Motor neuron (in vitro differentiated cells): ENCODE measurements around the gene METTL23. TPM values are rescaled to one million over a fixed set of nuclear protein-coding genes. Genes with fewer than 3 reads are reported as not detected.

Experiments
- ATAC-seq, 8 experiments: fragments of 200-7000 bp; cut with Tn5 transposase; replicated peaks in 6 of 8; 2 replicates each; pipeline ENCODE4 v1.8.0; 2021; ENCODE audit warnings: mild to moderate bottlenecking in 8 of 8, moderate library complexity in 8 of 8
- H3K27ac ChIP-seq, 2 donors: fragments of 250-450 bp; sonication (Bioruptor Pico); 2 replicates each; pipeline ENCODE4 v1.9.0; 2021; ENCODE audit warnings: antibody characterized with exemption in 2 of 2, mild to moderate bottlenecking in 2 of 2, moderate library complexity in 1 of 2
- H3K4me1 ChIP-seq, 2 donors: fragments of 250-450 bp; sonication (Bioruptor Pico); replicated peaks in 1 of 2; 2 replicates each; pipeline ENCODE4 v1.6.1; 2021; ENCODE audit warnings: antibody characterized with exemption in 2 of 2, mild to moderate bottlenecking in 2 of 2, moderate library complexity in 1 of 2
- H3K4me3 ChIP-seq, 5 donors: fragments of 250-450 bp; sonication (Bioruptor Pico); 2 replicates each; pipeline ENCODE4 v1.9.0; 2021; ENCODE audit warnings: antibody characterized with exemption in 5 of 5, mild to moderate bottlenecking in 5 of 5, moderate library complexity in 4 of 5
- WGBS, 10 experiments: fragments of 450-650 bp; shearing (Covaris generic); methylation state at CpG; one replicate each; pipeline ENCODE4 v1.0.0; 2022; 5-methylcytosine and 5-hydroxymethylcytosine counted together
- in situ Hi-C, 9 experiments: fragments of 400-800 bp; cut with MboI; loops; one replicate each; pipeline ENCODE4 v1.15.0; 2021; ENCODE audit warnings: low sequenced_read_pairs in 9 of 9, low pct_unique_long_range_greater_than_20kb in 2 of 9; ENCODE audit not compliant: unreplicated experiment in 9 of 9
- total RNA-seq, 8 experiments: library from RNA; unstranded; fragments of 300-600 nt; gene quantifications; 2 replicates each; pipeline versions ENCODE4 v1.2.3 to v1.2.4, GENCODE V29; 2022

METTL23 gene, protein sequence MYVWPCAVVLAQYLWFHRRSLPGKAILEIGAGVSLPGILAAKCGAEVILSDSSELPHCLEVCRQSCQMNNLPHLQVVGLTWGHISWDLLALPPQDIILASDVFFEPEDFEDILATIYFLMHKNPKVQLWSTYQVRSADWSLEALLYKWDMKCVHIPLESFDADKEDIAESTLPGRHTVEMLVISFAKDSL
- 10 to 100 TPM; 28.6 to 47.3 (median 37.7) TPM for total RNA-seq

DNA sequence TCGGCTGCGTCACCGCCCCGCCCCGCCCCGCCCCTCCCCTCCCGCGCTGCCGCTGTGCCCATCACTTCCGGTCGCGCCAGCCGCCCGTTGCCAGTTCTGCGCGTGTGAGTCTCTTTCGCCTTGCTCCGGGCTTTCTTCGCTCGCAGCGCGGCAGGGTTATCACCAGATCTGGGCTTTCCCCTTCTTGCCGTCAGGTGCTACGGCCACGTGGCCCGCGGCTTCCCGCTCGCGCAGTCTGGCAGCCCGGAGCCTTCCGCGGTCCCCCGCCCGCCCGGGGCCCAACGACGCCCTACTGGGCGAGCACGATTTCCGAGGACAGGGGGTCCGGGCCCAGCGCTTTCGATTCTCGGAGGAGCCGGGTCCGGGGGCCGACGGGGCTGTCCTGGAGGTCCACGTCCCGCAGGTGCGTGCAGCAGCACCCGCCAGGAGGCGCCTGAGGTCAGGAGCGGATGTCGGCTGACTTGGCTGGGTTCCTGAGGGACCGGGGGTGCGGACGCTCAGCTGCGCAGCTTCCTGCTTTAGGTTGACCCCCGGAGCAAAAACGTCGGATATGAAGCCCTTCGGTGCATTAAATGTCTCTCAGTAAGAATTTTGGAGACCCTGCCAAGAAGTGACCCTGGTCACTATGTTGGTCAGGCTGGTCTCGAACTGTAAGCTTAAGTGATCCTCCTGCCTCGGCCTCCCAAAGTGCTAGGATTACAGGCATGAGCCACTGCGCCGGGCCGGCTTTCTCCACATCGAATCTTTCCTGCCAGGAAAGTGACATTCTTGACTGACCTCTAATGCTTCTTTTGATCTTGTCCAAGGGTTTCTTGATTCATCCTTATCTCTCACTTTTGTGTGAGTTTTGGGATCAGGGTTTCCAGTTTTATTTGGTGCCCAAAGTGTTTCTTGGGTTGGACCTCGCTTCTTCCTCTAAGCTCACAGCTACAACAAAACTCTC is at the start of gene METTL23:
METTL23 (plus strand) TSS at position 64 of the 943 bp plus-strand sequence. CDS start 2,872 bp downstream, outside the sequence.
- Histone ChIP-seq H3K27ac (peak within 1 kb of the TSS; percentile 98 to 99), H3K4me1 (peaks cover 19 to 23% of the 10 kb centered on the region in 2 donors), H3K4me3 (peak within 1 kb of the TSS; percentile 69 to 98 (median 97))
- in situ Hi-C loops, result no loop called here
- 0 to 14% (median 1%) methylated on average over 1 to 7 of the region's 71 CpGs; no CpG with 5 or more reads in 2 of the 10 experiments for WGBS, 10 experiments
- peak; percentile 24 to 84 (median 56) for ATAC-seq

DNA sequence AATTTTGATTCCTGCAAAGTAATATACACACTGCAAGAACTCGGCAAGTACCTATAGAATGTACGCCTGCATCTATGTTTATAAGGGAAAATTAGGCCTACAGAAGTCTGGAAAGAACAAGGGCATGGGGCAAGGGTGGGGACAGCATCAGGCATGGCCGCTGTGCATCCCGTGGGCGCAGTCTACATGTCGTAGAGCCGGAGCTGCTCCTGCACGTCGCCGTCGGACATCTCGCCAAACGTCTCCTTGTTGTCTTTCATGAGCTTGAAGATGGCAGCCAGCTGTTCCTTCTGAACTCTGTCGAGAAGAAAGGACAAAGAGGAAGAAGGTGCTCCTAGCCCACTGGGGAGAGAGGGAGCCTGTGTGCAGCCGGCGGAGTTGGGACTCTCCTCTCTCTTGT is 49.2 kb upstream of the METTL23 start:
- no peak overlapping the region for H3K4me3 ChIP-seq
- in situ Hi-C loops, result no loop called here
- no peak overlapping the region for H3K27ac ChIP-seq
- H3K4me1 ChIP-seq, result peaks cover 12 to 14% of the 10 kb centered on the region in 2 donors
- WGBS, 10 experiments, result 62 to 100% (median 90%) methylated on average over 2 to 12 of the region's 16 CpGs; no CpG with 5 or more reads in 3 of the 10 experiments
- no peak for ATAC-seq

DNA sequence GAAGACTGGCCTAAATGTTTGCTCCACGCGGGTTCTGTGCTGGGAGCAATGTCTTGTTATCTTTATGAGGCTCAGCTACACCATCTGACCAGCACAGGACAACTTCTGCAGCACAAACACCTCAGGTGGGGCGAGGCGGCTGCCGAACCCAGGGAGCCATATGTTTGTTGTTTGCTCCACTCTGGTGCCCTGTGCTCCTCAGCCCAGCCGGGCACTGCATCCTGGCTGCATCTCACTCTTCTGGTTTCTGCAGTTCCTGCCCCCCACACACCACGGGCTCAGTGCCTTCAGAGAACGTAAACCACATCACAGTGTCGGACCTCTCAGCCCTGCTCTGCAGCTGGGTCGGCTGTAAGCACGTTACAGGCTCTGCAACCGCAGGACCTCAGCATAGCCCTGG is 48.3 kb upstream of the METTL23 start:
- no peak overlapping the region for H3K4me3 ChIP-seq
- in situ Hi-C loops, result no loop called here
- H3K27ac ChIP-seq, result no peak overlapping the region
- no peak for ATAC-seq
- peaks cover 17 to 21% of the 10 kb centered on the region in 2 donors for H3K4me1 ChIP-seq
- WGBS, 10 experiments, result 30 to 90% (median 72%) methylated on average over 1 to 6 of the region's 12 CpGs; no CpG with 5 or more reads in 4 of the 10 experiments

DNA sequence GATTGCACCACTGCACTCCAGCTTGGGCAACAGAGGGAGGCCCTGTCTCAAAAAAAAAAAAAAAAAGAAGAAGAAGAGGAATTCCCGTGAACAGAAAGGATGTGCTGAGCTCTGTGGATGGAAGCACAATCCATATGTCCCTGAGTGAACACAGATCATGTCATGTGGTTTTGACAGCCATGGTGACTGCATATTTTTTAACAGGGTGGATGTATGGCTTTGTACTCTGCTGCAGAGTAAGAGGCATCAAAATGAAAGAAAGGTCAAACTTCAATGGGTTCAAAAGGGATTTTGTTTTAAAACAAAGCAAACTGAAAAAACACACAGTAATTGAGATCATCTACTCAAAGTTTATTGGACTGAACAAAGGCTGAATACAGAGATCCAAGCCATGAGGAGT is 47.4 kb upstream of the METTL23 start:
- no peak for ATAC-seq
- no peak overlapping the region for H3K27ac ChIP-seq
- peaks cover 22 to 28% of the 10 kb centered on the region in 2 donors for H3K4me1 ChIP-seq
- WGBS, 10 experiments, result 0 to 100% (median 87%) methylated on average over 1 of the region's 1 CpG; no CpG with 5 or more reads in 4 of the 10 experiments
- in situ Hi-C loops, result no loop called here
- H3K4me3 ChIP-seq, result no peak overlapping the region

DNA sequence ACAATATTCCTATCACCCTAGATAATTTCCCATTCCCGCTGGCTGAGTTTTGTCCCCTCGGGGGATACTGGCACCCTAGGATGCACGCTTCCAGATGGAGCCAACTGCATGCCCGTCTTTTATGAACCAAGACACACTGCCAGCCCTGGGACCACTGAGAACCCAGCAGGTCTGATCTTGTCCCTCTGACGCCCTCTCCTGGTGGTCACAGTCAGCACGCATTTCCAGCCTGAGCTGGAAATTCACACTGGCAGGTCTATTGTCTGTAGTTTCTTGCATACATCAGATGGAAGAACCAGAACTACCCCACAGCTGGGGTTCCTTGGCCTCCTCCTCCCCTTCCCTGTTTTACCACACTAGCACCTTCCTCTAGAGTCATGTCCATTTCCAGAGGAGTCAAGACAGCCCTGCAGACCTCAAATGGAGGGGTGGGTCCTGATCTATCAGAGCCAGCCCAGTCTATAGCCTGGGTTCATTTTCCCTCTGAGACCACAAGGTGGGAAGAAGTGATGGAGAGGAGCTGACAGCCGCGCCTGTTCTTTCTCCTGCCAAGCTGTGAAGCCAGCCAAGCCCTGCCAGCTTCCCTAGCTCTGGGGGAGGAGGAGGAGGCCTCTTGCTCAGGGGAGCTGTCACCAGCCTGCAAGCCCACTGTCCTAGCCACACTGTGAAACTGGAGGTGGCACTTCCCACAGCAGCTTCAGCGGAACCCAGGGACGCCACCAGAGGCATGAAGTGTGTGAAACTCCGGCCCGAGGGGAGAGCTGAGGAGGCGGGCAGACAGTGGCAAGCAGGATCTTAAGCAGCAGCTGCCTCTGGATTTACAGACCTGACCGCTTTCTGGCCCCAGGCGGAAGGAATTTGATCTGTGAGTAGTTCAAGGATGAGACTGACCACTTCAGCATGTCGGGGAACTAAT is 45.2 kb upstream of the METTL23 start:
- H3K4me1 ChIP-seq, result peaks cover 26 to 34% of the 10 kb centered on the region in 2 donors
- 26 to 100% (median 55%) methylated on average over 1 to 8 of the region's 16 CpGs; no CpG with 5 or more reads in 3 of the 10 experiments for WGBS, 10 experiments
- in situ Hi-C loops, result no loop called here
- H3K4me3 ChIP-seq, result no peak overlapping the region
- ATAC-seq, result peak; percentile 66 to 96 (median 85)
- H3K27ac ChIP-seq, result no peak overlapping the region

DNA sequence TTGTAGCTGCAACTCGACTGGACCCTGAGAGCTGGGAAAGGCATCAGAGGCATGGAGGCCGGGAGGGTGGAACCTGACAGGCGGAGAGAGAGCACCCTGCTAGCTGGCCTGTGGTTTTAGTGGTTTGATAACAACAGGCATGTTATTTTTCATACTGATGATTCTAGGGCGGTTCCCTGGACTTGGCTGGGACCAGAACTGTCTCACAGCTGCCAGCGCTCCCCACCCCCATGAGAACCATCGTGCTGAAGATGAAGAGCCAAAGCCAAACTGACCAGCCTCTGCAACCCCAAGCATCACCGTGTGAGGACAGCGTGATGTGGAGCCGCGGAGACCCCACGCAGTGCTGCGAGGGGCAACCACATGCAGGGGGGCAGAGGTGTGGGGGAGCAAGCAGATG is 44.3 kb upstream of the METTL23 start:
- in situ Hi-C loops, result no loop called here
- Histone ChIP-seq H3K4me1 (peaks cover 33 to 42% of the 10 kb centered on the region in 2 donors), H3K4me3 (no peak overlapping the region), H3K27ac (no peak overlapping the region)
- ATAC-seq, result peak in 2 of 8 experiments; percentile 47 to 78
- WGBS, 10 experiments, result 0 to 94% (median 82%) methylated on average over 1 to 7 of the region's 12 CpGs; no CpG with 5 or more reads in 3 of the 10 experiments

DNA sequence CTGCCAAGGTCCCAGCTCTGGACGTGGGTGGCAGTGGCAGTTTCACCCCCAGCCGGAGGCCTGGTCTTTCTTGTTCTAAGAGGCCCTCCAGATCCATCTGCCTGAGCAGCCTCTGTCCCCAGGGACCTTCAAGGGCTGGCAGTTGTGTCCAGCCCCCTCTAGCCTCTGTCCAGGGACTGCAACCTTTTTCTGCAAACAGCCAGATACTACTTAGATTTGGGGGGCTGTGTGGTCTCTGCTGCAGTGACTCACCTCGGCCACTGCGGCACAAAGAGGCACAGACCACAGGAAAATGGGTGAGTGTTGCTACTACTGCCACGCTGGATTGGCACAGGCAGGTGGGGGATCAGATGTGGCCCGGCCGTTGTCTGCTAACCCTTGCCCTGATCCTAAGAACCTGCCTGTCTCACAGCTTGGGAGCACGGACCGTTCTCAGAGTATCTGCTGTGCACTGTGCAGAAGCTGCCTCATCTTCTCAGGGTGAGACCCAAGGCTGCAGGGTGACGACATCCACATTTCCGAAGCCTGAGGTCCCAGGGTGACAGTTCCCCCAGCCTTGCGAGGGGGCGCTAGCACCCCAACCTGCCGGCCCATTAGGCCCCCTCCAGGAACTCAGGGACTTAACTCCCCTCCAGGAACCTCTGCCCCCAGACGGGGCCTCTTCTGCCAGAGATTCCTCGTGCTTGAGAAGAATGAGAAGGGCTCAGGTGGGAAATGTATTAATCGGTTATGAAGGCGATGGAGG is 43.5 kb upstream of the METTL23 start:
- in situ Hi-C loops, result no loop called here
- Histone ChIP-seq H3K27ac (peak overlapping the region in 1 of 2 donors; percentile 22), H3K4me1 (peaks cover 33 to 46% of the 10 kb centered on the region in 2 donors), H3K4me3 (no peak overlapping the region)
- peak in 5 of 8 experiments; percentile 3 to 61 (median 39) for ATAC-seq
- 0 to 100% (median 60%) methylated on average over 1 to 10 of the region's 18 CpGs; no CpG with 5 or more reads in 3 of the 10 experiments for WGBS, 10 experiments

DNA sequence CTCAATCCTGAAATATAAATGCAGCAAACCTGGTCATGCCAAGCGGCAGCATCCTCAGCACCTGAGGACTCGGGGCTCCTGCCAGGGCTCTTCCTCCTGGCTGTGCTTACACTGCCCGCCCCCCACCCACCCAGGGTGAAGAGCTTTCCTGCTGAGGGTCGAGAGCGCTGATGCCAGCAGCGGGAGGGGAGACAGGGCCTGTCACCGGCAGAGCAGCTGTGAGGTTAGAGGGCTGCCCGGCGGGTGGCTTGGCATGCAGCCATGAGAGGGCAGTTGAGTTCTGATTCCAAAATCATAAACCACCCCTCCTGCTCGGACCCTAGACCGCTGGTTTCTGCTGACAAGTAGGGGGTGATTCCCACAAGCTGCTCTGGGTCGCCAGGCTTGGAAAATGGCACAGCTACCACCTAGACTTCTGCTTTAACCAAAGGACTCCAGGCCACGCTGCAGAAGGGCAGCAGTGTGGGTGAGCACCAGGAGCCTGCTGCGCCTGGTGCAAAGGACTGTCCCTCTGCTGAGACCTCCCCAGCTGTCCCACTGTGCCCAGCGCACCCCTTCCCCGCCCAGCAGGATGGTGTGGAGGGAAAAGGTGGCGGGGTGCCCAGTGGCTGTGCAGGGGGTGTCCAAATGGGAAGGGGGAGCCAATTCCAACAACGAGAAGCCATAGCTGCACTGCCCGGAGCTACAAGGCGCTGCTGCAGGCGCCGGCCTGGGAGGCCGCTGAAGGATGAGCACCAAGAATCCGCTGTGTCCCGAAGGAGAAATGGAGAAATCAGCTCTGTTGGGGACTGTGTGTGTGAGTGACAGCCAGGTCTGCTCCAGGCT is 42.5 kb upstream of the METTL23 start:
- in situ Hi-C loops, result no loop called here
- Histone ChIP-seq H3K4me3 (no peak overlapping the region), H3K4me1 (peaks cover 33 to 46% of the 10 kb centered on the region in 2 donors), H3K27ac (no peak overlapping the region)
- 77 to 84% (median 83%) methylated on average over 1 to 7 of the region's 25 CpGs; no CpG with 5 or more reads in 7 of the 10 experiments for WGBS, 10 experiments
- no peak for ATAC-seq

DNA sequence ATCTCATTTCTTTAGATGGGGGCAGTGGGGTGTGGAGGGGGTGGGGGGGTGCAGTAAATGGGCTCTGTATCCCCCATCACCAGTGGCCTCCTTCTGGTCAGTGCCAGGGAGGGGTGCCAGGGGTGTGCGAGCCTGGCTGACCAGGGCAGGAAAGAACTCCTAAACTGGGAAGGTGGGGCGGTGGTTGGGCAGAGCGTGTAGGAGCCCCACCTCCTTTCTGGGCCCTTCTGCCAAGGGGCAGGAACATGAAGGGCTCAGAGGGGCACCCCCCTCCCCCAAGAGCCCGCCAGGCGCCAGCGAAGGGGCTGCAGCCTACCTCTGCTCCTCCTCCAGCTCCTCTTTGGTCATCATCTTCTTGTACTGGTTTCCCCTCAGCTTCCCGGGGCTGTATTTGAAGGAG is 41.9 kb upstream of the METTL23 start:
- no peak overlapping the region for H3K4me3 ChIP-seq
- ATAC-seq, result no peak
- in situ Hi-C loops, result no loop called here
- H3K27ac ChIP-seq, result no peak overlapping the region
- 60 to 100% (median 86%) methylated on average over 1 of the region's 7 CpGs; no CpG with 5 or more reads in 7 of the 10 experiments for WGBS, 10 experiments
- peaks cover 33 to 46% of the 10 kb centered on the region in 2 donors for H3K4me1 ChIP-seq

DNA sequence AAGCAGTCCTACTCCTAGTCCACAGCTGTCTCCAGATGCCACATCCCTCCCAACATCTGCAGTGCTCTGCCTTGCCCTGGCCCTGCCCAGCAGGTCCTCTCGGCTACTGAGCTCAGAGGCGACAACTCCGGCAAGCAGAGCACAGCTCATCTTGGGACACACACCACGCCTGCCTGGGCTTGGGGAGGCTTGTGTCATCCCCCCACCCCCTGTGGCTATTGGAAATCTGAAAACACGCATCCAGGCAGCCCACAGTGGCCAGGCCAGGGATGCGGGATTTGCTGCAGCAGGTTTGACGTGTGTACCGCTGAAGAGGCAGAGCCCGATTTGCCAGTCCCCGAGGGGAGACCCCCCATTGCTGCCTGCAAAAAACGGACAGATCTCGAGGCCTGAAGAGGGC is 41.3 kb upstream of the METTL23 start:
- ATAC-seq, result no peak
- in situ Hi-C loops, result no loop called here
- no peak overlapping the region for H3K27ac ChIP-seq
- WGBS, 10 experiments, result 100% methylated on average over 1 of the region's 12 CpGs; no CpG with 5 or more reads in 9 of the 10 experiments
- H3K4me1 ChIP-seq, result peaks cover 33 to 46% of the 10 kb centered on the region in 2 donors
- H3K4me3 ChIP-seq, result no peak overlapping the region

DNA sequence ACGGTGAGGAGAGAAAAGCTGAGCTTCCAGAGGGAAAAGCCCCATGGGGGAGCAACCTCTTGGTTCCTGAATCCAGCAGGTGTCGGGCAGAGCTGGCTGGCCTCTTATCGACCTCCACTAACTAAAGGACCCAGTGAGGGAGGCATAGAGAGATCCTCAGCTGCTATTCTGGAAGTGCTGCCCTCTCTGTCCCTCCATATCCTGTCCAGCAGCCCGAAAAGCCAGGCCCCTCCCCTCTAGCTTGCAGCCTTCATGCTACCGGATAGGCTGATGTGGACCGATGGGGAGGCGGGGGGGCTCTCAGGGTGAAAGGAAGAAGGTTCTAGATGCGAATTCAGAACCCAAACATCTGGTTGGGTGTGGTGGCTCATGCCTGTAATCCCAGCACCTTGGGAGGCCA is 40.8 kb upstream of the METTL23 start:
- ATAC-seq, result no peak
- Histone ChIP-seq H3K27ac (no peak overlapping the region), H3K4me1 (peaks cover 33 to 46% of the 10 kb centered on the region in 2 donors), H3K4me3 (no peak overlapping the region)
- WGBS, 10 experiments, result 40 to 100% (median 93%) methylated on average over 1 to 3 of the region's 8 CpGs; no CpG with 5 or more reads in 6 of the 10 experiments
- in situ Hi-C loops, result no loop called here
